Astrocyte (in vitro differentiated cells and primary cell): ENCODE measurements around the gene AFAP1L2.

Experiments used
- EZH2 ChIP-seq: IDR thresholded peaks from 2 replicates; pipeline ENCODE4 v1.6.1; 2012; ENCODE audit warnings: mild to moderate bottlenecking, low read length, inconsistent platforms; ENCODE audit not compliant: insufficient read depth
- TF ChIP-seq, protein P1 (sequence below): IDR thresholded peaks from 2 replicates; pipeline ENCODE4 v1.5.1; 2011; ENCODE audit warnings: low read depth, mild to moderate bottlenecking, inconsistent platforms, low read length, moderate library complexity; ENCODE audit not compliant: insufficient read depth

GRCh38 chr10:114257498-114257897 is 146.8 kb downstream of the AFAP1L2 start:
- TF ChIP-seq, protein P1, sequence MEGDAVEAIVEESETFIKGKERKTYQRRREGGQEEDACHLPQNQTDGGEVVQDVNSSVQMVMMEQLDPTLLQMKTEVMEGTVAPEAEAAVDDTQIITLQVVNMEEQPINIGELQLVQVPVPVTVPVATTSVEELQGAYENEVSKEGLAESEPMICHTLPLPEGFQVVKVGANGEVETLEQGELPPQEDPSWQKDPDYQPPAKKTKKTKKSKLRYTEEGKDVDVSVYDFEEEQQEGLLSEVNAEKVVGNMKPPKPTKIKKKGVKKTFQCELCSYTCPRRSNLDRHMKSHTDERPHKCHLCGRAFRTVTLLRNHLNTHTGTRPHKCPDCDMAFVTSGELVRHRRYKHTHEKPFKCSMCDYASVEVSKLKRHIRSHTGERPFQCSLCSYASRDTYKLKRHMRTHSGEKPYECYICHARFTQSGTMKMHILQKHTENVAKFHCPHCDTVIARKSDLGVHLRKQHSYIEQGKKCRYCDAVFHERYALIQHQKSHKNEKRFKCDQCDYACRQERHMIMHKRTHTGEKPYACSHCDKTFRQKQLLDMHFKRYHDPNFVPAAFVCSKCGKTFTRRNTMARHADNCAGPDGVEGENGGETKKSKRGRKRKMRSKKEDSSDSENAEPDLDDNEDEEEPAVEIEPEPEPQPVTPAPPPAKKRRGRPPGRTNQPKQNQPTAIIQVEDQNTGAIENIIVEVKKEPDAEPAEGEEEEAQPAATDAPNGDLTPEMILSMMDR = no peak
- no peak for TF ChIP-seq EZH2
